Smooth muscle cell (in vitro differentiated cells): Measurements from ENCODE around the gene SNX6. TPM values are rescaled to one million over a fixed set of nuclear protein-coding genes. Genes with fewer than 3 reads are reported as not detected.

Experiments used
- DNase-seq: peaks from one replicate; lab custom pipeline; 2025; ENCODE audit not compliant: unreplicated experiment; lab: John Stamatoyannopoulos, UW
- H2AFZ ChIP-seq: fragments of 200-600 bp; sonication (generic); 2 replicates; pipeline ENCODE4 v1.6.0; 2016; ENCODE audit warnings: antibody characterized with exemption, low read depth, mild to moderate bottlenecking
- H3F3A ChIP-seq: fragments of 200-600 bp; sonication (generic); 2 replicates; pipeline ENCODE4 v1.6.0; 2017; ENCODE audit warnings: antibody characterized with exemption, low read depth
- H3K27ac ChIP-seq: fragments of 200-600 bp; sonication (generic); 2 replicates; pipeline ENCODE4 v1.5.1; 2016; ENCODE audit warnings: low read depth, mild to moderate bottlenecking
- H3K27me3 ChIP-seq: fragments of 200-600 bp; sonication (generic); 2 replicates; pipeline ENCODE4 v1.6.1; 2016; ENCODE audit warnings: low read depth, mild to moderate bottlenecking
- H3K36me3 ChIP-seq: fragments of 200-600 bp; sonication (generic); 2 replicates; pipeline ENCODE4 v1.5.1; 2016; ENCODE audit warnings: low read depth
- H3K4me1 ChIP-seq: fragments of 200-600 bp; sonication (generic); 2 replicates; pipeline ENCODE4 v1.5.1; 2016; ENCODE audit warnings: low read depth
- H3K4me2 ChIP-seq: fragments of 200-600 bp; sonication (generic); 2 replicates; pipeline ENCODE4 v1.6.0; 2016; ENCODE audit warnings: mild to moderate bottlenecking
- H3K4me3 ChIP-seq: fragments of 200-600 bp; sonication (generic); 2 replicates; pipeline ENCODE4 v1.5.1; 2016; ENCODE audit warnings: mild to moderate bottlenecking
- H3K79me2 ChIP-seq: fragments of 200-600 bp; sonication (generic); 2 replicates; pipeline ENCODE4 v1.6.0; 2016; ENCODE audit warnings: low read depth, mild to moderate bottlenecking
- H3K9ac ChIP-seq: fragments of 200-600 bp; sonication (generic); 2 replicates; pipeline ENCODE4 v1.6.0; 2016; ENCODE audit warnings: low read depth
- H3K9me3 ChIP-seq: fragments of 200-600 bp; sonication (generic); replicated peaks from 2 replicates; pipeline ENCODE4 v1.5.1; 2016; ENCODE audit warnings: low read depth
- H4K20me1 ChIP-seq: fragments of 200-600 bp; sonication (generic); 2 replicates; pipeline ENCODE4 v1.6.0; 2016; ENCODE audit warnings: low read depth
- CTCF ChIP-seq: fragments of 200-600 bp; sonication (generic); IDR thresholded peaks from 2 replicates; pipeline ENCODE4 v1.5.1; 2017; ENCODE audit warnings: borderline replicate concordance, mild to moderate bottlenecking, antibody characterized with exemption; ENCODE audit not compliant: insufficient read depth, poor library complexity, severe bottlenecking
- WGBS: methylation state at CpG from one replicate; pipeline ENCODE4 v1.1.7; 2016; ENCODE audit warnings: low lambda C conversion rate; 5-methylcytosine and 5-hydroxymethylcytosine counted together
- polyA plus RNA-seq: library from polyadenylated mRNA; unstranded; fragments of >200 nt; fragmentation: Nextera tagmentation; extraction: Ambion mirVana; gene quantifications from 2 replicates; pipeline ENCODE4 v1.2.1, GENCODE V29; 2016
- total RNA-seq: library from RNA; depleted of rRNA; stranded (reverse); fragments of >200 nt; gene quantifications from 2 replicates; pipeline ENCODE4 v1.2.3, GENCODE V29; 2014

Gene SNX6
- total and polyA plus RNA-seq, 2 experiments from 2014 or later, result 55.7 to 192 TPM

GRCh38 chr14:34620115-34620514, 9.8 kb downstream of the SNX6 start:
- no peaks in the 10 kb centered on the region for H3K4me1 ChIP-seq
- H3K27ac ChIP-seq, result no peak overlapping the region
- H3K27me3 ChIP-seq, result no peaks in the 10 kb centered on the region
- no peaks in the 10 kb centered on the region for H3K9me3 ChIP-seq
- H2AFZ ChIP-seq, result no peak overlapping the region
- no peak overlapping the region for H3K4me2 ChIP-seq
- no peak overlapping the region for H3K4me3 ChIP-seq
- H3K79me2 ChIP-seq, result peaks cover 36% of the 10 kb centered on the region
- peaks cover 72% of the 10 kb centered on the region for H4K20me1 ChIP-seq
- DNase-seq, result no peak
- 99% methylated on average over 2 of the region's 2 CpGs for WGBS
- no peak overlapping the region for H3K9ac ChIP-seq
- H3F3A ChIP-seq, result no peaks in the 10 kb centered on the region
- no peak for TF ChIP-seq CTCF
- H3K36me3 ChIP-seq, result no peaks in the 10 kb centered on the region

GRCh38 chr14:34619471-34619870, 10.5 kb downstream of the SNX6 start:
- no peak for TF ChIP-seq CTCF
- Histone ChIP-seq H3K4me3 (no peak overlapping the region), H2AFZ (no peak overlapping the region), H3K4me1 (no peaks in the 10 kb centered on the region), H4K20me1 (peaks cover 66% of the 10 kb centered on the region), H3K27me3 (no peaks in the 10 kb centered on the region), H3K9me3 (no peaks in the 10 kb centered on the region), H3K9ac (no peak overlapping the region), H3F3A (no peaks in the 10 kb centered on the region), H3K79me2 (peaks cover 35% of the 10 kb centered on the region), H3K27ac (no peak overlapping the region), H3K36me3 (no peaks in the 10 kb centered on the region), H3K4me2 (no peak overlapping the region)
- DNase-seq, result no peak
- 99% methylated on average over 3 of the region's 3 CpGs for WGBS

- H3K36me3 ChIP-seq, result no peaks in the 10 kb centered on the region
- H3K27ac ChIP-seq, result no peak overlapping the region
- peaks cover 29% of the 10 kb centered on the region for H3K79me2 ChIP-seq
- no peaks in the 10 kb centered on the region for H3K9me3 ChIP-seq
- H3K27me3 ChIP-seq, result no peaks in the 10 kb centered on the region
- no peaks in the 10 kb centered on the region for H3K4me1 ChIP-seq
- H3K4me2 ChIP-seq, result no peak overlapping the region
- peaks cover 39% of the 10 kb centered on the region for H4K20me1 ChIP-seq
- no peak for TF ChIP-seq CTCF
- DNase-seq, result no peak
- 97% methylated on average over 6 of the region's 6 CpGs for WGBS
- H3F3A ChIP-seq, result no peaks in the 10 kb centered on the region
- H3K4me3 ChIP-seq, result no peak overlapping the region
- no peak overlapping the region for H2AFZ ChIP-seq
- H3K9ac ChIP-seq, result no peak overlapping the region
Observed at GRCh38 chr14:34616360-34616759, 13.6 kb downstream of the SNX6 start.

- Histone ChIP-seq H3K27me3 (no peaks in the 10 kb centered on the region), H4K20me1 (peaks cover 32% of the 10 kb centered on the region), H2AFZ (no peak overlapping the region), H3K4me3 (no peak overlapping the region), H3K9me3 (no peaks in the 10 kb centered on the region), H3K27ac (no peak overlapping the region), H3K36me3 (no peaks in the 10 kb centered on the region), H3K79me2 (peaks cover 32% of the 10 kb centered on the region), H3F3A (no peaks in the 10 kb centered on the region), H3K4me1 (no peaks in the 10 kb centered on the region), H3K4me2 (no peak overlapping the region), H3K9ac (no peak overlapping the region)
- DNase-seq, result no peak
- 98% methylated on average over 6 of the region's 6 CpGs for WGBS
- TF ChIP-seq CTCF, result no peak
Observed at GRCh38 chr14:34615507-34615906, 14.4 kb downstream of the SNX6 start.
